ENCODE measurements around the gene C19orf44. TPM values are rescaled to one million over a fixed set of nuclear protein-coding genes. Genes with fewer than 3 reads are reported as not detected.
"Not testable (repeated sequence)": the region's sequence is repeated elsewhere in the genome, so short reads cannot be mapped to it uniquely, and the experiment has no call there.

The C19orf44 gene
- polyA plus RNA-seq, 1 experiment, result 3.4 TPM

DNA sequence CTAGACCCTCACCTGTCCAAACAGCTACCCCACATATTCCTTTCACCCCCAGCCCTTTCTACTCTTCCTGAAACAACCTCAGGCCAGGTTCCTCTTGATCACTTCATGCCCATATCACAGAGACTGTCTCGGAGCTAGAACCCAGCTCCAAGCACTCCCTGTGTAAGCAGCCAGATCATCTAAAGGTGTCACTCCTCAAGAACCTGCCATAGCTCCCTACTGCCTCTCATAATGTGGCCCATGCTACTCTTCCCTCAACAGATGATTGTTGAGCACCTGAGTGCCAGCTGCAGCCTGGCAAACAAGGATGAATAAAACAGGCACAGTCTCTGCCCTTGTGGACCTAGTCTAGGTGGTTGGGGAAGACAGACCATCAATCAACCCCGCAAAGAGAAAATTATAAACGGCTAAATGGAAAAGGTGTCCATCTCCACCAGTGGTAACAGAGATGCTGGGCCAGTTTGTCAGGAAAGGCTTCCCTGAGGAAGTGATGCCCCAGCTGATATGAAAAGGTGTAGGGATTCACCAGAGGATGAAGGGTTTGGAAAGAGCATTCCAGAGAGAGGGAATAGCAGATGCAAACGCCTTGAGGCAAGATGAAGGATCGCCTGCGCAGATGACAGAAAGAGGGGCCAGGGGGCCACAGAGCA is 32.7 kb upstream of the C19orf44 start:
- ChIA-PET POLR2A (interaction anchor here (0.6 to 0.7 kb wide), 2 partner anchors 627 to 752 kb away, joined by 3 to 4 read pairs; partner anchors contain the start of gene USE1), CTCF (interaction anchor here (1.7 kb wide), 1 partner anchor 21 kb away, joined by 4 read pairs; no protein-coding TSS in a partner anchor)
- no peaks in the 10 kb centered on the region for H3K27me3 ChIP-seq (ENCODE audit: control insufficient read depth, insufficient read depth, low read length)
- no peak overlapping the region for H3K4me3 ChIP-seq (ENCODE audit: low read depth, low read length)
- DNase-seq (ENCODE audit: low read depth), result no peak
- H3K36me3 ChIP-seq (ENCODE audit: control insufficient read depth, insufficient read depth, low read length), result no peaks in the 10 kb centered on the region; the same call in 1 of the 2 replicates
- TF ChIP-seq, protein P1, sequence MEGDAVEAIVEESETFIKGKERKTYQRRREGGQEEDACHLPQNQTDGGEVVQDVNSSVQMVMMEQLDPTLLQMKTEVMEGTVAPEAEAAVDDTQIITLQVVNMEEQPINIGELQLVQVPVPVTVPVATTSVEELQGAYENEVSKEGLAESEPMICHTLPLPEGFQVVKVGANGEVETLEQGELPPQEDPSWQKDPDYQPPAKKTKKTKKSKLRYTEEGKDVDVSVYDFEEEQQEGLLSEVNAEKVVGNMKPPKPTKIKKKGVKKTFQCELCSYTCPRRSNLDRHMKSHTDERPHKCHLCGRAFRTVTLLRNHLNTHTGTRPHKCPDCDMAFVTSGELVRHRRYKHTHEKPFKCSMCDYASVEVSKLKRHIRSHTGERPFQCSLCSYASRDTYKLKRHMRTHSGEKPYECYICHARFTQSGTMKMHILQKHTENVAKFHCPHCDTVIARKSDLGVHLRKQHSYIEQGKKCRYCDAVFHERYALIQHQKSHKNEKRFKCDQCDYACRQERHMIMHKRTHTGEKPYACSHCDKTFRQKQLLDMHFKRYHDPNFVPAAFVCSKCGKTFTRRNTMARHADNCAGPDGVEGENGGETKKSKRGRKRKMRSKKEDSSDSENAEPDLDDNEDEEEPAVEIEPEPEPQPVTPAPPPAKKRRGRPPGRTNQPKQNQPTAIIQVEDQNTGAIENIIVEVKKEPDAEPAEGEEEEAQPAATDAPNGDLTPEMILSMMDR (IDR thresholded peaks at IDR 0.05; ENCODE audit: insufficient read depth, low read depth, low read length), result no peak

DNA sequence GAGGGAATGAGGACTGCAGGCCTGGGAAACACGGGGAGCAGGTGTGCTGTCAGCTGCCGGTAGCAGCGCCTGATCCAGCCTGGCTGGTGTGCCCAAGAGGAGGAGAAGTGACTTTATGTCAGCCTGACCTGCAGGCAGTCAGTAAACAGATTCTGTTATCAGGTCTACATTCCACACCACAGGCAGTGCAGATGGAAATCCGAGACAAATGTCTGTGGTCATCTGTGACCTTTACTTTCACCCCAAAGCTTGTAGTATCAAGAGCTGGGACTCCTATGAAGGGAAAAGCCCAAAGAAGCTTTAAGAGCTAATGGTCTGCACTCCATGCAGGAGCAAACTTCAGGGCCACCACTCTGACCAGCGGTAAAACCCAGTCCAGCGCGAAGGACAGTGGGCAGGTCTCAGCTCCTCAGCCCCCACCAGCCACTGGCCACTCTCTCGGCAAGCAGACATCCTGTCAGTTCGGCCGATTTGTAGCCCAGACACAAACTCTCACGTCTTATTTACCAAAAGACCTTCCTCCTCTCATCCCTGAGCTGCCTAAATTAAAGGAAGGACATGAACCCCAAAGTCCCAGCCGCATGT is 32.1 kb upstream of the C19orf44 start:
- ChIA-PET CTCF (interaction anchor here (0.7 to 1.7 kb wide), 2 partner anchors 22 to 47 kb away, joined by 3 to 4 read pairs; no protein-coding TSS in a partner anchor), POLR2A (no interaction called here)
- DNase-seq (ENCODE audit: low read depth), result no peak
- Histone ChIP-seq H3K27me3 (ENCODE audit: control insufficient read depth, insufficient read depth, low read length) (no peaks in the 10 kb centered on the region), H3K4me3 (ENCODE audit: low read depth, low read length) (no peak overlapping the region), H3K36me3 (ENCODE audit: control insufficient read depth, insufficient read depth, low read length) (no peaks in the 10 kb centered on the region; the same call in 1 of the 2 replicates)
- TF ChIP-seq, protein P1 (IDR thresholded peaks at IDR 0.05; ENCODE audit: insufficient read depth, low read depth, low read length), result no peak

DNA sequence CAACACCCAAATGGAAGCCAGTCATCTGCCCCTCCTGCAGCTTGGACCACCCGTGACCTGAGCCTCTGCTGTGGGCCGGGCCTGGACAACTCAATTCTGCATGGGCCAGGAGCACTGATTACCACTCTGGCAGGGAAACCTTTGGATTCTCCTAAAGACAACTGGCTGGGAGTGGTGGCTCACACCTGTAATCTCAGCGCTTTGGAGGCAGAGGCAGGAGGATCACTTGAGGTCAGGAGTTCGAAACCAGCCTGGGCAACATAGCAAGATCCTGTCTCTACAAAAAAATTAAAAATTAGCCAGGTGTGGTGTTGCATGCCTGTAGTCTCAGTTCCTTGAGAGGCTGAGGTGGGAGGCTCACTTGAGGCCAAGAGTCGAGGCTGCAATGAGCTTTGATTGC is 31.0 kb upstream of the C19orf44 start:
- TF ChIP-seq, protein P1 (IDR thresholded peaks at IDR 0.05; ENCODE audit: insufficient read depth, low read depth, low read length), result no peak
- CTCF ChIA-PET, result interaction anchor here (0.7 to 1.7 kb wide), 2 partner anchors 23 to 50 kb away, joined by 4 read pairs; no protein-coding TSS in a partner anchor
- no peaks in the 10 kb centered on the region for H3K27me3 ChIP-seq (ENCODE audit: control insufficient read depth, insufficient read depth, low read length)
- no peak overlapping the region for H3K4me3 ChIP-seq (ENCODE audit: low read depth, low read length)
- POLR2A ChIA-PET, result no interaction called here
- no peaks in the 10 kb centered on the region; the same call in 1 of the 2 replicates for H3K36me3 ChIP-seq (ENCODE audit: control insufficient read depth, insufficient read depth, low read length)
- no peak for DNase-seq (ENCODE audit: low read depth)

DNA sequence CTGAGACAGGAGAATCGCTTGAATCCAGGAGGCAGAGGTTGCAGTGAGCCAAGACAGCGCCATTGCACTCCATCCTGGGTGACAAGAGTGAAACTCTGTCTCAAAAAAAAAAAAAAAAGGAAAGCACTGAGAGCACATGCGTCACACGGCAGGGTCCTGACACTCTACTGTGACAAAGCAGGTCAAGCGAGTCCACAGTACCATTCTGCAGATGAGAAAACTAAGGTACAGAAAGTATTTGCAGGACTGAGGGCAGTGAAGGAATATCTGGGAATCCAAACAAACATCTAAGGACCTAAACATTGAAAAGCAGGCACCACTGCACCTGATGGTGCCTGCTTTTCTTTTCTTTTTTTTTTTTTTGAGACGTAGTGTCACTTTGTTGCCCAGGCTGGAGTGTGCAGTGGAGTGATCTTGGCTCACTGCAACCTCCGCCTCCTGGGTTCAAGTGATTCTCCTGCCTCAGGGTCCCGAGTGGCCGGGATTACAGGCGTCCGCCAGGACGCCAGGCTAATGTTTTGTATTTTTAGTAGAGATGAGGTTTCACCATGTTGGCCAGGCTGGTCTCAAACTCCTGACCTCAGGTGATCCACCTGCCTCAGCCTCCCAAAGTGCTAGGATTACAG is 29.3 kb upstream of the C19orf44 start:
- H3K4me3 ChIP-seq (ENCODE audit: low read depth, low read length); DNase-seq (ENCODE audit: low read depth); CTCF ChIA-PET; H3K36me3 ChIP-seq (ENCODE audit: control insufficient read depth, insufficient read depth, low read length); POLR2A ChIA-PET; H3K27me3 ChIP-seq (ENCODE audit: control insufficient read depth, insufficient read depth, low read length): not testable (repeated sequence)

DNA sequence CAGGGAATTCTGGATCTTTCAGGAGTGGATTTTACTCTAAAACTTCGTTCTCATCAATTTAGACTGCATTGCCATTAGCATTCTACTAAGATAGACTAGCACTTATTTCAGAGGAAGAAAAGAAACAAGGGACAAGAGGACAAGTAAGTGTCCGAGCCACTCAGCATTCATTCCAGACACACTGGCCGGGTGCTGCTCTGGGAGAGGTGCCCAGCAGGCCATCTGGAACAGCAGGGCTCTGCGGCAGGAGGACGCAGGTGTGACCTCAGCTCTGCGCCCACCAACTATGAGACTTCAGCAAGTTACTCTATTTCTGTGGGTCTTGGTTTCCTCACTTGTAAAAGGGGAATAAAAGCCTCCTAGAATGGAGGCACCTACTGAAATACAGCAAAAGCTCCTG is 28.6 kb upstream of the C19orf44 start:
- TF ChIP-seq, protein P1 (IDR thresholded peaks at IDR 0.05; ENCODE audit: insufficient read depth, low read depth, low read length), result no peak
- Histone ChIP-seq H3K4me3 (ENCODE audit: low read depth, low read length) (no peak overlapping the region), H3K36me3 (ENCODE audit: control insufficient read depth, insufficient read depth, low read length) (no peaks in the 10 kb centered on the region; the same call in 1 of the 2 replicates), H3K27me3 (ENCODE audit: control insufficient read depth, insufficient read depth, low read length) (no peaks in the 10 kb centered on the region)
- POLR2A ChIA-PET, result no interaction called here
- no peak for DNase-seq (ENCODE audit: low read depth)
- CTCF ChIA-PET, result no interaction called here
